HL-60 (cell line): ENCODE measurements around the gene LSS.

Source experiments
- DNase-seq, 2 experiments: peaks; one replicate each; pipeline ENCODE4 v3.0.0-alpha.2; 2010 to 2020; ENCODE audit warnings: low read depth in 1 of 2, low spot score in 1 of 2
- H3K27ac ChIP-seq: fragments of 250-450 bp; sonication (Bioruptor Pico); replicated peaks from 2 replicates; pipeline ENCODE4 v1.5.1; 2020; ENCODE audit warnings: mild to moderate bottlenecking, moderate library complexity
- H3K27me3 ChIP-seq: fragments of 250-450 bp; sonication (Bioruptor Pico); 2 replicates; pipeline ENCODE4 v1.5.1; 2021; ENCODE audit warnings: mild to moderate bottlenecking, moderate library complexity; ENCODE audit not compliant: insufficient read depth, poor library complexity, severe bottlenecking
- H3K4me3 ChIP-seq: replicated peaks from 2 replicates; pipeline ENCODE4 v1.5.1; 2011; ENCODE audit warnings: mild to moderate bottlenecking, control low read depth, low read length; ENCODE audit not compliant: insufficient read depth
- CTCF ChIP-seq: IDR thresholded peaks from one replicate; pipeline ENCODE4 v1.5.1; 2011; ENCODE audit warnings: low read length, control low read depth, inconsistent platforms; ENCODE audit not compliant: insufficient read depth
- GABPA ChIP-seq: IDR thresholded peaks from 2 replicates; pipeline ENCODE4 v1.6.1; 2012; ENCODE audit warnings: low read depth
- POLR2AphosphoS5 ChIP-seq: IDR thresholded peaks from 2 replicates; pipeline ENCODE4 v1.6.1; 2012; ENCODE audit warnings: low read depth
- REST ChIP-seq: IDR thresholded peaks from 2 replicates; pipeline ENCODE4 v1.6.1; 2012; ENCODE audit warnings: low read depth; ENCODE audit not compliant: insufficient replicate concordance
- SPI1 ChIP-seq: IDR thresholded peaks from 2 replicates; pipeline ENCODE4 v1.6.1; 2012; ENCODE audit warnings: low read depth, mild to moderate bottlenecking, borderline replicate concordance

LSS gene

GRCh38 chr21:46180778-46181391 lies 47.7 kb downstream of the LSS start:
- TF ChIP-seq CTCF: no peak
- TF ChIP-seq SPI1: no peak
- TF ChIP-seq REST: no peak
- no peak for TF ChIP-seq GABPA
- no peak for TF ChIP-seq POLR2AphosphoS5
- H3K4me3 ChIP-seq: no peak overlapping the region
- no peak for DNase-seq
- H3K27me3 ChIP-seq: peaks cover 3% of the 10 kb centered on the region
- H3K27ac ChIP-seq: peak overlapping the region; percentile 69

DNA sequence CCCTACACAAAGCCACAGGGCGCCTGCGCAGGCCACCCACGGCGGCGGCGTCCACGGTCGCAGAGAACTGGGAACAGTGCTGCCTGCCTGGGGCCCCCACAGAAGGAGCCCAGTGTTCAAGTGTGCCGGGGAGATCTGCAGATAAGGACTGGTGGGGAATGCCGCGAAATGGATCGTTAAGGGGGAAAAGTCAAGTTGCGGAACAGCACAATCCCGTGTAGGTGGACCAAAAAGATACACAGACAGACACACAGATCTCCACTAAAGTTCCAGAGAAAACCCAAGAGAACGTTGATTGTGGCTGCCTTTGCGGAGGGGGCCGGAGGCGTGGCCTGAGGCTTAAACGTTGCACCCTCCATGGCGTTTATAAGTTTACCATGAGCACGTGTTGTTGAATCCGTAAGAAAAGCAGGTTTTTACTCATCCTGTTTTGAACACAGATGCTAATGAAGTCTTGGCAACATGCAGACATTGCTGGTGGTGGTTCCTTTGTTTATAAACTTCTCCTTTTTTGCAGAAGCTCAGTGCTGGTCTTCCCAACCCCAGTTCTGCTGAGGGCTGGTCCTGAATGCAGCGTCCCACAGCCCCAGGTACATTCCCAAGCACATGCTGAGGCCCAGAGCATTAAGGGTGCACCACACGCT lies 48.4 kb downstream of the LSS start:
- DNase-seq: peak in 1 of 2 experiments; percentile 56
- H3K27me3 ChIP-seq: peaks cover 3% of the 10 kb centered on the region
- TF ChIP-seq SPI1 (no peak), GABPA (no peak), POLR2AphosphoS5 (no peak), CTCF (no peak), REST (no peak)
- H3K27ac ChIP-seq: peak overlapping the region; percentile 69
- no peak overlapping the region for H3K4me3 ChIP-seq

GRCh38 chr21:46179708-46180078 lies 48.9 kb downstream of the LSS start:
- Histone ChIP-seq H3K27me3 (peaks cover 3% of the 10 kb centered on the region), H3K4me3 (no peak overlapping the region), H3K27ac (peak overlapping the region; percentile 69)
- no peak for DNase-seq
- TF ChIP-seq CTCF (no peak), GABPA (no peak), SPI1 (no peak)

DNA sequence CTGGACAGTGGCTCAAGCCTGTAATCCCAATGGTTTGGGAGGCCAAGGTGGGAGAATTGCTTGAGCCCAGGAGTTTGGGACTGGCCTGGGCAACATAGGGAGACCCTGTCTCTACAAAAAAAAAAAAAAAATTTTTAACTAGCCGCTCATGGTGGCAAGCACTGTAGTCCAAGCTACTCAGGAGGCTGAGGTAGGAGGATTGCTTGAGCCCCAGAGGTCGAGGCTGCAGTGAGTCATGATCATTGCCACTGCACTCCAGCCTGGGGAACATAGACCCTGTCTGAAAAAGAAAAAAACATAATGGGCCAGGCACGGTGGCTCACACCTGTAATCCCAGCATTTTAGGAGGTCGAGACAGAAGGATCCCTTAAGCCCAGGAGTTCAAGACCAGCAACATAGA lies 49.6 kb downstream of the LSS start:
- TF ChIP-seq CTCF (no peak), GABPA (no peak), REST (no peak), SPI1 (no peak), POLR2AphosphoS5 (no peak)
- DNase-seq: no peak
- Histone ChIP-seq H3K4me3 (no peak overlapping the region), H3K27me3 (peaks cover under 1% of the 10 kb centered on the region), H3K27ac (no peak overlapping the region)
